Hematopoietic multipotent progenitor cell treated with erythropoietin and hydrocortisone succinate and interleukin-3 and kit ligand, for 17 days (in vitro differentiated cells): ENCODE measurements around the gene PLB1.
"Not testable (repeated sequence)": the region's sequence is repeated elsewhere in the genome, so short reads cannot be mapped to it uniquely, and the experiment has no call there.

ENCODE experiments used
- DNase-seq: peaks from one replicate; pipeline ENCODE4 v3.0.0-alpha.2; 2015; ENCODE audit warnings: low spot score

Gene PLB1

DNA sequence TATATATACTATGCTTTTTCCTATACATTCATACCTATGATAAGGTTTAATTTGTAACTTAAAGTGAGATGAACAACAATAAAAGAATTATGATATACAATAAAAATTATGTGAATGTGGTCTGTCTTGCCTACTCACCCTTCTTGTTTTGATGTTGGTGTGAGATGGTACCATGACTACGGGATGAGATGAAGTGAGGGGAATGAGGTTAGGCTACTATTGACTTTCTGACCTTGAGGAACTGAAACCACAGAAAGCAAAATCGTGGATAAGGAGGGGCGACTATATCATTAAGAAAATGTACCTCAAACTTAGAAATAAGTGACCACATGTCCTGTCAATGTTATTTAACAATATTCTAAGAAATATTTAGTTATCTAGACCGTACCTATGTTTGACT, 151.8 kb downstream of the PLB1 start:
- DNase-seq, result no peak

DNA sequence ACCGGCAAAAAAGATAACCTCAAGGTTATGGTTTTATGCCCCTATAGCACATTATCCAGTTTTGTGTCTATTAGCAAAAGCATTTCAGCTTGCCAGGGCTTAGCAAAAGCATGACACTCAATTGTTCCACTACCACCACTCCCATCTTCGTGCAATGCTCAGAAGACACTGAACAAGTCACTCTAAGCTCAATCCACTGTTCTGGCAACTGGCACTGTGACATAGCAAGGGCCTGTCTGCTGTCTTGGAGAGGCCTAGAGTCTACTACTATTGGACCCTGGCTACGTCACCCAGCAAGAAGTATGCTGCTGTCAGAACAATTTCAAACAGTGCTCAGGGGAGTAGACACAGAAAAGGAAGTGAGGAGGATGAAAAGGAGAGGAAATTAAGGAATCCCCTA, 152.3 kb downstream of the PLB1 start:
- DNase-seq, result no peak

DNA sequence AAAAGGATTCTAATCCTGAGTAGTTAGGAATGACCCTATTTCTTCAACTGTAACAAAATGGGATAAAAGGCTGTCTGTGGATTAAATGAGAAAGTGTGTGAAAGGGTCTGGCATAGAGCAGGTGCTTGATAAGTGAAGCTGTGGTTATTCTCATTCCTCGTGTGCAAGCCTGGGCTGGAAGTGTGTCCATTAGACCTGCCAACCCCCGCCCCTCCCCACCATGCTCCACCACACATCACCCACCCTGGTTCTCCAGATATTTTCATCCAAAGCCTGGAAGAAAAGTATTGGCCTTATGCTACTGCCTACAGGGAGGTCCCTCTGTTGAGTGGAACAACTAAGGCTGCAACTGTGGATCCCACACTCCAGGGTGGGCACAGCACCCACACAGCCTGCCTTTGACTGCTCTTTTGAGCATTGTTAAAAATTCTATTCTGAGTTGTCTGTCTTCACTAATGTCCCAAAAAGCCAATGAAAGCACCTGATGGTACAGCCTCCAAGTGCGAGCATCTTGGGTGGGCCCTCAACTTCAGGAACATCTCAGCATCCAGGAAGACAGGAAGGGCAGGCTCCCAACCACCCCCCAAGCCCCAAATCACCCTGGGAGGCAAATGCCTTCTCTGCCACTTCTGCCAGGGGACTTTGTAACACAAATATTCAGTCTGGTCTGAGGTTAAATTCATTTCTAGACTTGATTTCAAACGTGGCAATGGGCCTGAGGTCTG, 153.0 kb downstream of the PLB1 start:
- no peak for DNase-seq

DNA sequence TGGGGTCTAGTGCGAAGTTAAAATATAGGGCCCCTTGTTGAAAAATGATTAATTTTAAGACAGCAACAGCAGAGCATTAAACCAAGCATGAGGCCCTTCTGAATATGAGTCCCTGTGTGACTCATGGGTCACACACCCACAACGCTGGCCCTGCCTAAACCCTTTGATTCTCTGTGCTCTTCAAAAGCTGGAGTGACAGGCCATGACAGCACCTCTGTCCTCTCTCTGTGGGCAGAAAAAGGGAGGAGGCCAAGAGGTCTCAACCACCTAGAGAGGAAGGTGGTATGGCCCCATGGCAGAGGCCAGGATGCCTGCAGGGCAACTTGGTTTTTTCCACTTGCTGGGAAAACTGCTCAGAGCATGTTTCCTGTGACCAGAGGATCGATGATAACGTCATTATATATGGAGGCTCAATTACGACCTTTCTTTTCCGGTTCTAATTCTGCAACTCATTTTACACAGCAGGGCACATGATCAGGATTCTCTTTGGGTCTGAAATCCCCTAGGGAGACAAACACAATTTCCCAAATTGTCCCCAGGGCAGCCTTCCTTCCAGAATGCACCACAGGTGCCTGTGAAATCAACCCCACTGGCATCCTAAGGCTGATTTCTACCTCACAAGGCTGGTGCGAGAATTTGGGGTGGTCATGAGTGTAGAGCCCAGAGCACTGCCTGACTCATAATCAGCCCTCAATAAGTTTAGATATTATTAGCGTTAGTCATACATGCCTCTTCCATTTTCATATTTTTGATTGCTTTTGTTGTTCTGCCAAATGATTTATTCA, 153.8 kb downstream of the PLB1 start:
- DNase-seq, result no peak

DNA sequence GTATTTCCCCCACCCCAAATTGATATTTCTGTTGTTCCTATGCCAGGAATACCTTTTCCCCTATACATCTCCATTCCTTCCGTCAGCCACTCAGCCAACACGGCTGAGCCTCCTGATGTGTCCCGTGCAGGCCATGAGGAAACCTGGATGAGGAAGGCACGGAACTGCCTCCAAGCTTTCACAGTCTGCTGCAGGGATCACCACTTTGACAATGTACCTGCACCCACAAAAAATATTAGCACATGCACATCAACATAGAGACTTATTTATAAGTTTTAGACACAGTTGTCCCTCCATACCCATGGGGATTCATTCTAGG, 154.4 kb downstream of the PLB1 start:
- no peak for DNase-seq

DNA sequence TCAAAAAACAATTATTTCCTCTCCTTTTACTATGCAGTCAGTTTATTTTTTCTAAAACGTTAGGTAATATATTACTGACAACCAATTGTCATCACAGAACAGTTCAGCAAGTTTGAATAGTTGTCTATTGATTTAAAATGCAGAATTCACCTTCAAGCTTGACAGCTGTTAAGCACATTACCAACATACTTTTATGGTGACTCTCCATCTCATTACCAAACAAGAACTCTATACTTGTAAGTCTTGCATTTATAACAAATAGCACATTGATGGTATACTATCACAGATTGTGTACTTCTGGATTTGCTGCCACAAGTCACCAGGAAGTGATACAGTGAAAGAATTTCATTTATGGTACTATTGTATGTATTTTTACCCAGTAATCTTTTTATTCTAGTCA, 156.4 kb downstream of the PLB1 start:
- DNase-seq, result no peak

DNA sequence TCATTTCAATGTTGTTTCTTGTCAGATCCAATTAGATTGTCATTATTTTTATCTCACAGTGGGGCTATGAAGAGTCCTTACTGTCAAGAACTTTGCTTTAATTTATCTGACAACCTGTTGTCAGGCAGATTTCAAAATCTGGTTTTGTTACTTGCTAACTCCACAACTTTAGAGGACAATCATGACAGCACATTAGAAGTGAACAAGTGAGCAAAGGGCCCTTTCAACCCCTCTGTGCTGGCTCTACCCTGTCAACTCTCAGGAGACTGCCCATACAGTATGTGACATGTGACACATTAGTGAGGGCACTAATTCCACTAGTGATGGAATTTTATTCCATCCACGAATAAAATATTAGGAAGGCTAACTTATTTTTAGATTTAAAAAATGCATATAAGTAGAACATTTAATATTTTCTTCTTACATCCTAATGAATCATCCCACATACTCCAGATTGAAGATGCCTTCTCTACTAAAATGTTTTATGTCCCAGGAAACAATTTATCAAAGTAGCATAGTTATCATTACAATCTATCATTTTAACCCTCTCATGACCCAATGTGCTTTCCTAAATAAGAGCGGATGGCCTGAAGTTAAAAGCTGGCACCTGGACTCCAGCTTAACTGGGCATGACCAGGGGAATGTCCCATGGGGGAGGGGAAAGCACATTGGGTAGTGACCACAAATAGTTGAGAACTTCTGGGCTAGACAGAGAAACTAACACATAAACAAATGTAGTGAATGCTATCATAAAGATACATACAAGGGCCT, 158.2 kb downstream of the PLB1 start:
- no peak for DNase-seq

DNA sequence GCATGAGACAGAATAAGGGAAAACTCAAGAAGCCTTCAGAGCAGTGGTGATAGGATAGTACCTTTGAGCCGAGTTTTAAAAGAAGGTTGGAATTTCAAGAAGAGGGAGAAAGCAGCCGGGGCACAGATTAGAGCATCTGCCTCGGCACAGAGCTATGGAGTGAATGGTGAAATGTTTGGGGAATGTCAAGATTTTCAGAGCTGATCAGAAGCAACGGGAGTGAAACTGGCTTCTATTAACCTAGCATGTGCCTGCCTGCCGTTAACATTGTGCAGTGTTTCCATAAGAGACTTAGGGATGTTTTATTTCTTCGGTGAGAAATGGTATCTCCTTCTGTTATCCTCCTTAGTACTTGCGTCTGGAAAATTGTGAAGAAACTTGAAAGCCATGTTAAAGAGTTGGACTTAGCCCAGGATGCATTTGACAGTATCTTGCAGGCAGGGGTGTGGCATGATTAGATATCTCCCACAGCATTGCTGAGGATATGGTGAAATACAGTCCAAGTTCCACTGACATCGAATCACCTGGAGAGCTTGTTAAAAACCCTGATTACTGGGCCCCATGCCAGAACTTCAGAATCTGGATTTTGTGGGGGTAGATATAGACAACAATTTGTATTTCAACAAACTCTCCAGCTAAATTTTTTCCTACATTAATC, 158.9 kb downstream of the PLB1 start:
- no peak for DNase-seq

DNA sequence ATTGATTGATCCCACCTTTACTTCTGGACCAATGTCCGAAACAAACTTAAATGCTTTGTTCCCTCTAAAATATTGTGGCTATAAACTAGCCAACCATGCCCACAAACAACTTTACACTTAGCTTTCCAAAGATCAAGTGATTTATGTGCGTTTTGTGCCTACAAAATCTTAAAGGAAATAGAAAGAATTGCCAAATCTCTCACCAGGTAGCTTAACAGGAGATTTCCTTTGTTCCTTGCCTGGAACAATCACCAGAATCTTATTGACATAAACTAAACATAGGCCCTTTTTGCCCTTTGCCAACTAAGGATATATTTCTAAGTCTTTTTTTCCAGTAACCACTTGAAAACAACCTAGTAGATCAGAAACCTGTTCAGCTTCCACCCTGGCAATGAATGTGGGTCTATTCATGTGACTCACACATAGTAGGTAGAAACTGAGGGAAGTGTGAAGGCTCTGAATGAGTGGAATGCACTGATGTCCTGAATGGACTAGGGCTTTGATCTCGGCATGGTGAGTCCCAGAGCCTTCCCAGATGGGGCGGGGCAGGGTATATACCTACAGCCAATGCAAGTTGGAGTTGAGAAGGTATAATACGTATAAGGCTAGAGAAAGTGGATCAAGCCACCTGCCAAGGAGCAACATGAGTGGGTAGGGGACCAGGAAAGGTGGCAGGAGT, 161.2 kb downstream of the PLB1 start:
- no peak for DNase-seq

DNA sequence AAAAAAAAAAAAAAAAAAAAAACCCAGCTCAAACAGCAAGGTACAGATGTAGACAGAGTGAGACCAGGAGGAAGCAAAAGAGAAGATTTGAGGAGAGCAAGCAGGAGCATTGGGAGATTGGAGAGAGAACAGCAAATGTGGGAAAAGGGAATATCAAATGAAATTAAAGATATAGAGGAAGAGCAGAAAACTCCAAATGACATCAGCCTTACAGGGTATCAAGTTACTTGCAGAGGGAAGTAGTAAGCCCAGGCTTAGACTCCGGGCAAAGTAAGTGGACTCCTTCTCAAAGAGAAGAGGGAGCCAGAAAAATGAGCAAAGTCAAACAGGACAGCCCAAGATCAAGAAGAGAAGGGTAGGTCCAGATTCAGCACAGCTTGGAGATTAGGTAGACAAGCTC, 162.5 kb downstream of the PLB1 start:
- no peak for DNase-seq

DNA sequence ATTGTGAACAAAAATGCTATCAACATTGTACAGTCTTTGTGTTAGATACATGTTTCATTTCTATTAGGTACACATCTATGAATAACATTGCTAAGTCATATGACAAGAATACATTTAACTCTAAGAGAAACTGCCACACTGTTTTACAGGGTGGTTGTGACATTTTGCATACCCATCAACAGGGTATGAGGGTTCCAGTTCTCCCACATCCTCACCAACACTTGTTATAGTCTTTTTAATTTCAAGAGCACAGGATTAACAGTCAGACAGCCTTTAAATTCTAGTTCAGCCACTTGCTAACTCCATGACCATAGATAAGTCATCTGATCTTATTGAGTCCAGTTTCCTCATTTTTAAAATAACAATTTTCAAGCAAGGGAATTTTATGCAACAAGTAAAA, 163.3 kb downstream of the PLB1 start:
- DNase-seq, result no peak

DNA sequence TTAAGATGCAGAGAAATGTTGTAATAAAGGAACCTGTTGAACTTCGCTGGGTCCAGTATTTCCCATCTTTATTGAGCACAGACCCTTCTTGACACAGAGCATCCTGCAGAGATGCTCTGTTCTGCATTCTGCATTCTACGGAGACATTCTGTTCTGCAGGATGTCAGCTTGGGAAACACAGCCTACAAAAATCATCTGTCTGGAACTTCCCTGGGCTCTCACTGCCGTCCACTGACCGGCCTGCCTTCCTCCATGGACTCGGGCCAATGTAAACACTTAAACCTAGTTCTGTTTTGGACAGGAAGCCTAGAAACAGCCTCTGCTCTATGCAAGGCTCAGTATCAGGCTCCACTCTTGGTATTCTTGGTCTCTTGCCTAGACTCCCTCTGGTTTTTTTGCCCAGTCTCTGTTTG, 165.7 kb downstream of the PLB1 start:
- no peak for DNase-seq

DNA sequence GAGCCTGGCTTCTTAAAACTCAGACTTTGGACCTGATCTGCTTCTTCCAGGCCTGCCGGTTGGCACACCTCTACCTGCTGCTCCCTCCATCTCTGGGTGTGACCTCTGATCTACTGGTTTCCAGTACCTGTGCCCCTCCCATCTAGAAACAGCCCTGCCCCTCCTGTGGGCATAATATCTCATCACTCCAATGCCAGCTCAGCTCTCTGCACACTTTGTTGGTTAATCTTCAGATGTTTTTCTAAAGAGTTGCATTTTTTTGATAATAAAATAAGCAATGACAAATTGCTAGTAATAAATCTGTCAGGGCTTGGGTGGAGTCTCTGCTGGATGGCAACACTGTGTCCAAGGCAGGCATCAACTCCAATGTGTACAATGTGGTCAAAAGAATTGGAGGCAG, 166.2 kb downstream of the PLB1 start:
- no peak for DNase-seq

DNA sequence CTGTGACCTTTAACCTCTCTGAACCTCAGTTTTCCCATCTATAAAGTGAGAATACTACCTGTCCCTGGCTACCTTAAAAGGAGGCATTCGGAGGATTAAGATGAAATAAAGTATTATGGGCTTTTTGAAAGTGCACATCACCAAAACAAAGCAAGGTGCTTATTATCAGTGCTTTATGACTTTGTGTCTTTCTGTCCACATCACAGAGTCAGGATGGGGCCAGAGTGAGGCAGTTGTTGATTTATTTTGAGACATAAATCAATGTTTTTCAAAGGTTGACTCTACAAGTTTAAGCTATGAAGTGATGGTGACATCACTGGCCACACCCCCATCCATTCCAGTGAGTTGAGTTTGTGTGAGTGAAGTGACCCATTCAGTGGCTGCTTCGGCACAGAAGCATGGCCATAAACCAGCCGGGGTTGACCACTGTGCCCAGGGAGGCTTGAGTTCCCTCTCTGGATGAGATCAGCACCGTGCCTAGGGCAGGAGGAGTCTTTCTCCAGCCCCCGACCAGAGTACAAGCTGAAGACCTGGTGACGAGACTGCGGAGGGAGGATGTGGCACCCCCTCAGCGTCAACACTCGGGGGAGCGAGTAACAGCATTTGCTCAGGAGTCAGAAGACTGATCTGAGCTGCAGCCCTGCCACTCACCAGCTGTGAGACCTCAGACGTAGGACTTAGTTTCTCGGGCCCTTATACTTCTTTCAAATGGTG, 166.8 kb downstream of the PLB1 start:
- DNase-seq, result no peak

DNA sequence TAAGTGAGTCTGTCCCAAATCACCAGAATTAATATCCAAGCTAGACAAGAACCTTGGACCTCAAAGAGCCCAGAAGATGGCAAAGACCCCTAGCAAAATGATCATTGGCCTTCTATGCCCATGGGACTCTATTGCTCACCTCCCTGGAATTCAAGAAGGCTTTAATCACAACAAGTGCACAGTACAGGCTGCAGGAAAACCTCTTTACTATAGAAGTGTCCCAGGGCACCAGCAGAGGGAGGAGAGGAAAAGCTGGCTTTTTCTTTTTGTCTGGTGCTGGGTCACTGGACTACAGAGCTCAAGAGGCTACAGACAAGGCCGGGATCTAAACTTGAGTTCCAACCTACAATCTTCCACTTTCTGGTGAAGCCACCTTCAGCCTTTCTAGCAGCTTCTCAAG, 167.5 kb downstream of the PLB1 start:
- DNase-seq, result no peak

DNA sequence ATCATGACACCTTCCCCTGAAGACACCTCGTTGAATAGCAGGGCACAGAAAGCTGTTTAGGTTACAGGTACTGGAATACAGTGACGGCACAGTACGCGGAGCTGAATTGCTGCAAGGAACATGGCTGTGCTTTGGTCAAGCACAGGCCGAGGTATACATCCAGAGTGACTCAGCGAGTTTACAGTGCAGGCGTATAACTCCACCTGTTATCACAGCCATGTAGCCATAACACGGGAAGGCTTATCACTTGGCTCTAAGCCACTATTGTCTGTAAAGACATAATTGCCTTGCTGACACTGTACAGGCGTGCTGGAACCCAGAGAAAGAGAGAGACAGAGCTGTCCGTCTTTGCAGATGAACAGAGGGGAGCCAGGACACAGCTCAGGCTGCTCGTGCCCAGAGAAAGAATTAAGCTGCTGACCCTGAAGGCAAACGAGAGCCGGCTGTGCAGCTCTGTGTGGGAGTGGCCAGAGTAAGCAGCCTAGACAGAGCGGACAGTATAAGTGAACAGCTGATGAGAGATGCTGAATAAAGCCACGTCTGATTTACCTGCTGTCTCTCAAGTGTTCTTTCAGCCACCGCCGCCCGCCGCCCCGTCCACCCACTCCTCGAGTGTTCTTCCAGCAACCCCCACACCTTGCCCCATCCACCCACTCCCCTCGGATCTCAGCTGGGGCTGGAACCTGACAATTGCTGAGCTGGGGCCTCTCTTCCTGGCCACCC, 168.4 kb downstream of the PLB1 start:
- no peak for DNase-seq

DNA sequence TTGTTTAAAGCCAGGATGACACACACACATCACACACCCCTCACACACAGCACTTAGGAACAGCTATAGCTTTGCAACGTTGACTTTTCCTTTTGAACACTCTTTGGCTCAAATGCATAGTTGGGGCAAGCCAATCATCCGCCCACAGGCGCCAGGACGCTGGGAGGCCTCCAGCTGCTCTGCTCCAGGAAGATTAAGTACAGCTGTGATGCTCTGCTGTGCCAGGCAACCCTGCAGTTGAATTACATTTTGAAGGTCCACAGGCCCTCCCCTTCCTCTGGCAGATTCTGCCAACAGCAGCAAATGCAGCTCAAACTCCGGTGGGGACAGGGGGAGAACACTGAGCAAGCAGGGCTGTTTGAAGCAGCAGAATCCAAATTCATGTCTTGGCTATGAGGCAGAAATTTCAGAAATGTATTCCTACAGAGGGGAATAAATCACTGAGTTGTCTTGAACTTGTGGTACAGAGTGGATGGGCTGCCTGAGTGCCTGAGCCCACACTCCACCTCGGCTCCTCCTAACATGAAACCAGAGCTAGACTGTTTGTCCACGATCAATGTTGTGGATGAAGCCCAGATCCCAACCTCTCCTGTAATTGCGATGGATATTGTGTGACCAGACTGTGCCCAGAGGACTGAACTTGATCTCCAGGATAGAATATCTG, 169.3 kb downstream of the PLB1 start:
- no peak for DNase-seq

DNA sequence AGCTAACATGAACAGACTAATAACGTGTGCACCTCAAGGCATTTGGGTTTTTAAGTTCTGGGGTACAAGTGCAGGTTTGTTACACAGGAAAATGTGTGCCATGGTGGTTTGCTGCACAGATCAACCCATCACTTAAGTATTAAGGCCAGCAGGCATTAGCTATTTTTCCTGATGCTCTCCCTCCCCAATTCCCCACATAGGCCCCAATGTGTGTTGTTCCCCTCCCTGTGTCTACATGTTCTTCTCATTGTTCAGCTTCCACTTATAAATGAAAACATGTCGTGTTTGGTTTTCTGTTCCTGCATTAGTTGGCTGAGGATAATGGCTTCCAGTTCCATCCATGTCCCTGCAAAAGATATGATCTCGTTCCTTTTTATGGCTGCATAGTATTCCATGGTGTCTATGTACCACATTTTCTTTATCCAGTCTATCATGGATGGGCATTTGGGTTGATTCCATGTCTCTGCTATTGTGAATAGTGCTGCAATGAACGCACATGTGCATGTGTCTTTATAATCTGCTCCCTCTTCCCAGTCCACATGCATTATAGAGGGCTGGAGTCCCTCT, 170.0 kb downstream of the PLB1 start:
- DNase-seq, result not testable (repeated sequence)

DNA sequence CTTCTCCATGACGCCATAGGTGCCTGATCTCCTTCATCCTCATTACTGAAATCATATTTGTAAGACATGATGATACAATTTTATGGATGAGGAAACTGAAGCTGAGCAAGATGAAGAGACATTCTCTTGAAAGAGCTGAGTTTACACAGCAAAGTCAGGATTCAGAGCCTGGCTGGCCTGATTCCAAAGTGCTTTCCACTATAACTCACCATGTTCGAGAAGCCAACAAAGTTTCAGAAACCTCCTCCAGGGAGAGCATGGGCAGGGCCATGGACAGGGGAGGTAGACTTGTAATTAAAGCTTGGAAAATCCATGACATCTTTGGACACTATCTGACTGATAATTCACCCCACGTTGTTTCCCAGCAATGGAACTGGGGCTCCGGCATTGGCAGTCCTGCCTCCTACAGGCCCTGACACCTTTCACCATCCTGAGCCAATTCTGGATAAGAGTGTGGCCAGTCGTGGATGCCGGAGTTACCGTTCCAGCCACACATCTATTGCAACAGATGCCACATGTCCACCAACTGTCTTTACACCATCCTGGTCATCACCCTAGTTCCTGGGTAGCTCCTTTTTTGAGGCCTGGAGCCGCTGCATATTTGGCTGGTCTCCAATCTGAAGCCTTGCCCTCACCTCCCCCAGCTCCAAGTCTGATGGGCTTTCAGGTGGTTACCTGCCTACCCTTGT, 170.8 kb downstream of the PLB1 start:
- no peak for DNase-seq
